NCI-H146 treated with DMSO at 0.1 percent for 48 hours (cell line): ENCODE results near the gene BRD3OS.
A peak's percentile ranks its signal among the peaks of the same experiment; 100 is the strongest.
"Not testable (repeated sequence)": the region's sequence is repeated elsewhere in the genome, so short reads cannot be mapped to it uniquely, and the experiment has no call there.

Source experiments
- DNase-seq: peaks from one replicate; lab custom pipeline; 2025; ENCODE audit not compliant: unreplicated experiment; lab: John Stamatoyannopoulos, UW

Gene BRD3OS

GRCh38 chr9:134061688-134062371, 36.5 kb downstream of the BRD3OS start:
- DNase-seq = no peak

DNA sequence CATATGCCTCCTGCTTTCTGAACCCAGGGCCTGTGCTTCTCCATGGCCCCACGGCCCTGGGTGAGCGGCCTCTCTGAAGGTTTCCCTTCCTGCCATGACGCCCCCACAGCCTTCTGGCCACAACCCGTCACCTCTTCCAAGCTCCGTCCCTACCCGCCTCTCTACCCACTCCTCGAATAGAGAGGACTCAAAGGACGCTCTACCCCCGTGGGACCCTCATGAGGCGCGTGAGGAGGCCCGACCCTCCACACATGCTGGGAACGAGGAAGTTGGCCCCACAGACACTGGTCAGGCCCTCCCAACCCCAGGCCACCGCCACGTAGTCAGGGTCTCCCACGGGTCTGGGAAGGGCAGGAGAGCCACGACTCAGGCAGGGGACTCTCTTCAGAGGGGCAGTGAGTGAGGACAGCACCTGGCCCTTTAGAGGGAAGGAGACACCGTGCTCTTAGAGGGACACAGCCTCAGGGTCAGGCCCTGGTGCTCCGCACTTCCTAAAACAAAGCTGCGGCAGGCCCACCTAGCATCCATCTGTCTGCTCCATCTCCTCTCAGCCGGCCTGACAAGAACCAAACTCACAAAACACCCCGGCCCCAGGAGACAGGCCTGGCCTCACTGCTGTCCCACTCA, 37.3 kb downstream of the BRD3OS start:
- no peak for DNase-seq

GRCh38 chr9:134063088-134063570, 37.8 kb downstream of the BRD3OS start:
- DNase-seq = no peak

- DNase-seq = no peak
These were observed 38.5 kb downstream of the BRD3OS start for GRCh38 chr9:134063571-134064450.

- DNase-seq = no peak
These were observed 39.4 kb downstream of the BRD3OS start for GRCh38 chr9:134064711-134065110.

DNA sequence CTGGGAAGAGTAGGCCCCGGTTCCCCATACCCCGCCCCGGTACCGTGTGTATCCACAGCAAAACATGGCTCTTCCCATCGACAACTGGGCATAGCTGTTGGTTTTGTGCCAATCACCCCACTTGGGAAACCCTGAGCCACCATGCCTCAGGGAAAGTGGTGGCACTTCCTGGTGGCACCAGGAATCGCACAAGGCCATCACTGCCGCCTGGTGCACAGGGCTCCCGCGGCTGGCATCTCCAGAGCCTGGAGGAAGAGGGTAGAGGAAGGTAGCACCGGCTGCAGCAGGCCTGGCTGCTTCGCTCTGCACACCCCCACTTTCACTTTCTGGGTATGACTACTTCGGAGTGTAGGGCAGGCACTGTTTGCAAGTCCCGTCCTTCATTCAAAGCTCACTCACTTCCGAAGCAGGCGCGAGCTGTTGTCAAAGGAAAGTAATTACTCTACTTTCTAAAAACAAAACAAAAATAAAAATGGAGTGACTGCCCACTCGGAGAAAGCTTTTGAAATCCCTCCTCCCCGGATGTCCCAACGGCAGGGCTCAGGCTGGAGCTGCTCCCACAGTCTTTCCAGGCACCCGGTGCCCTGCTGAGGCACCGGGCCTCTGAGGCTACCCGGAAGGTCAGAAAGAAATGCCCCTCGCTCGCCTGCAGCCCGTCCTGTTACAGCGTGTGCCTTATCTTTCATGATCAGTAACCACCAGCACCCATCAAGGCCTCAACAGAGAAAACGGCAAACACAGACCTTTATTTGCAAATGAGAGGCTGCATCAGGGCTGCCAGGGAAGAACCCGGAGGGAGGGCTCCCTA, 40.5 kb downstream of the BRD3OS start:
- DNase-seq = no peak

DNA sequence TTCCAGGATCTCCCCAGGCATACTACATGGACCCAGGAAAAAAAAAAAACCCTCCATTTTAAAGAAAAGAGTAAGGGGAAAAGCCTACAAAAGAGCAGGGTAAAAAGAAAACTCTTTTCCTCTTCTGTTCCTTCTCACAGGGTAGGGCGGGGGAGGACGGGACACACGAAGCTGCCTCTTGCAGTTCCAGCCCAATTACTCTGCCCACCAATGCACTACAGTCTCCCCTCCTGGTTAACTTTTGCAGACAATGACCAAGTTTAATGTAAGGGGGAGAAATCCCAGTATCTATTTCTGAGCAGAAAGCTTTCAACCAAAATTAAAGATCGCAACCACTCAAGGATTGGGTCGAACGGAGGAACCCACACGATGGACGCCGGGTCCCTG, 41.2 kb downstream of the BRD3OS start:
- DNase-seq = no peak

DNA sequence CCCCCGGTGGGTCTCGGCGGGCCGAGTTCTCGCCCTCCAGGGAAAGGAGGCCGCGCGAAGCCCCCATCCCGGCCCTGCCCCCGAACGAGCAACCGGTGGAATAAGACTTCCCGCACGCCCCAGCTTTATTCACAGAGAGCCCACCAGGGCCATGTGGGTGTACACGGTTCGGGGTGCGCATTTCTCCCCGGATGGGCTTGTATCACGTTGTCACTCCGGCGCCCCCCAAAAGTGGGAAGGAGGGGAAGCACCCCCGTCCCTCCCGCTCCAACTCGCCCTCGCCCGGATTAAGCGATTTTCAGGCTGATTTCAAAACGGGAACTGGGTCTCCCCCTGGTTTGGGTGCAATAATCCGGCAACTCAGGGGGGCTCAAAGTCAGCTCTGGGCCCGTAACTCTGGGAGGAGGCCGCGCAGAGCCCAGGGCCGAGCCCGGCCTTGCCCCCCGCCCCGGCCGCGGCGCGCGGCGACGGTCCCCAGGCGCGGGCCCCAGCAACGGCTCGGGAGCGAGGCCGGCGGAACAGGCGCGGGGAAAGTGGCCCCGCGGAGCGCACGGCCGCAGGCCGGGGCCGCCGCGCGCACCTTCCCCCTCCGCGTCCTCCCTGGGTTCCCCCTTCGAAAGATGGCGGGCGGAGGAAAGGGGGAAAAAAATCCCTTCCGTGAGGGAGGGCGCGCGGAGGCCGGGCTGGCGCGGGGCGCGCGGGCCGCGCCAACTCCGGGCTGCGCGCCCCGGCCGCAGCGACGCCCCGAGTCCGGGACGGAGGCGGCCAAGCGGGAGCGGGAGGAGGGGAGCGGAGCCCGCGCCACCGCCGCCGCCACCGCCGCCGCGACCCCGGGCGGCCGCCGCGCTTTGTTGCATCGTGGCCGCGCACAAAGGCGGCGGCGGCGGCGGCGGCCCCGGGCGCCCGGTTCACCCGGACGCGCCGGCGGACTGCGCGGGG, 41.9 kb downstream of the BRD3OS start:
- DNase-seq = no peak

DNA sequence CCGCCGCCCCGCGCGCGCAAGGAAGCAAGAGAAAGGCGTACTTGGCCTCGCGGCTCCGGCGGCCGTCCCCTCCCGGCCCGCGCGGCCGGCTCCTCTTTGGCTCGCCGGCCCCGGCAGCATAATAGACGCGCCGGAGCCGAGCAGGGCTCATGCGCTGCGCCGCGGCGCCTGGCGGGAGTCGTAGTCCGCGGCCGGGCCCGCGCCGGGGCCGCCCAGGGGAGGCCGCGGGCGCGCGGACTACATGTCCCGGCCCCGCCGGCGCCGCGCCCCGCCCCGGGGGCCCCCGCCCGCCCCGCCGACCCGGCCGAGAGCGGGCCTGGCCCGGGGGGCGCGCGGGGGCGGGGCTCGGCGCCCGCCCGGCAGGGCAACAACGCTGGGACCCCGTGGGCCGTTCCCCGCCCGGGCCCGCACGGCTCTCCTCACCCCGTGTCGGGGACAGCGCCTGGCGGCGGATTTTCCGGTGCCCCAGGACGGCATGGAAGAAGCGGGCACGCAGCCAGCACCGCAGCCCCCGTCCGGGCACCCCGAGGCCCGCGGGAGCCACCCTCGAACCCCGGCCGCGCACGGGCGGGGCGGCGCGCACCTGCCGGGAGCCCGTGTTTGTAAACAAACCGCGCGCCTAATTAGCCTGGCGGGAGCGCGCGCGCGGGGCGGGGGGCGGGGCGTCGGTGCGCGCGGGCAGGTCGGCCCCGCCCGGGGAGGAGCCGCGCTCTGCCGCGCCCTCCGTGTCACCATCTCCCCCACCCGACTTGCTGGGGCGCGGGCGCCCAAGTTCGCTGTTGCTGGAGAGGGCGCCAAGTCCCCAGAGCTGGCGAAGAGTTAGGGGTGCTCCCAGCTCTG, 42.8 kb downstream of the BRD3OS start, which contains the start of gene BRD3:
Gene BRD3 (minus strand): TSS at position 123 of the 840 bp plus-strand sequence. CDS start 14,549 bp downstream, outside the sequence.
- peak; percentile 37 for DNase-seq

DNA sequence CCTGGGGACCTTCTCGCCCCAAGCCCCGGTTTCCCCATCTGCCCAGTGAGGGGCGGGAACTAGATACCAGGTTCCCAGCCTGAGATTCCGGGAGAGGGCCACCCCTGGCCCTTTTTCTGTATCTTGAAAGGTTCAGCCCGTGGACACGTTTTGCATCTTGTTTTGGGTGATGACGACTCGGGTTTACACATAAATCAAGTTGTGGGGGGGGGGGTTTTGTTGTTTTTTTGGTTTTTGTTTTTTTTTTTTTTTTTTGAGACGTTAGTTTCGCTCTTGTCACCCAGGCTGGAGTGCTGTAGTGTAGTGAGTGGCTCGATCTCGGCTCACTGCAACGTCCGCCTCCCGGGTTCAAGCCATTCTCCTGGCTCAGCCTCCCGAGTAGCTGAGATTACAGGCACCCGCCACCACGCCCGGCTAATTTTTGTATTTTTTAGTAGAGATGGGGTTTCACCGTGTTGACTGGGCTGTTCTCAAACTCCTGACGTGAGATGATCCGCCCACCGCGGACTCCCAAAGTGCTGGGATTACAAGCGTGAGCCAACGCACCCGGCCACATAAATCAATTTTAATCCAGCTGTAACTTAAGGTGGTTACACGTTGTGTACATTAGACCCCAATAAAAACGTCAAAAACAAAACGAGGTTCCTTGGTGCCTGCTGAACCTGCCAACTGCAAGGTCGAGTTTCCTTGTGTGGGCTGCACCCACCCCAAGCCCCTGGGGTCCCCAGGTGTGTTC, 43.6 kb downstream of the BRD3OS start:
- DNase-seq = peak; percentile 37

DNA sequence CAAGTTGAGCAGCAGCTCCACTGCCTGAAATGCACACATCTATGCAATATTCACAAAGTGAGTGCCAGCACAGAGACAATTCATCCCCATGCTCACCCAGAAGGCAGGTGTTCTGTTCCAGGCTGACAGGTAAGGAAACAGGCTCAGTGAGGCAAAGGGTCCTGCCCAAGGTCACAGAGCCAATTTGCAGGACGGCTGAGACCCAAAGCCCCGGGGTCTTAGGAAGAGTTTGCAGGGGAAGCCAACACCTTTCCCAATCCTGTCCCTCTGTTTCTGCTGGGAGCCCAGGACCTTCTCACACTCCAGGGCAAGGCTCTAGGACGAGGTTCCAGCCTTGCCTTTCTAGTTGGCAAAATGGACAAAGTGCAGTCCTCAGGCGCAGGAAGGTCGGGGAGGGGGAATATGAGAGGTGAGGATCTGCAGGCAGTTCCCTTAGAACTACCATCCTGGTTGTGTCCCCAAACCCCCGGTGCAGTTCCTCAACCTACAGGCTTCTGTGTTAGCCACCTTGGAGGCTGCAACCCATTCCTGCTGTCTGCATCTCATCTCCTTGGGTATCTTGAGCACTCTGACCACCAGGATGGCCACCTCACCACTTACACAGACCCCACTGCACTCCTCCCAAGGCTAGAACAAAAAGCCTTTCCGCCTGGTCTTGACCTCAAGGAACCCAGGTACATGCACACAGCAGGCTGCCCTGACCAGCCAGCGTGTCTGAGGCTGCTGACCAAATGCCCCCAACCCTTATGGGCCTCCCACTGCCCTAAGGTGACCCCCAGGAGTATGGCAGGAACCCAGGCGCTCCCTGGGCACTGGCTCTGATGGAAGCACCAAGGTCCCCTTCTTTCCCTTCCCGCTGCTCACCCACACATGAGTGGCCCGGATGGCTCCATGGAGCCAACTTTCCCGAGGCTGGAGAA, 44.5 kb downstream of the BRD3OS start:
- DNase-seq = no peak

DNA sequence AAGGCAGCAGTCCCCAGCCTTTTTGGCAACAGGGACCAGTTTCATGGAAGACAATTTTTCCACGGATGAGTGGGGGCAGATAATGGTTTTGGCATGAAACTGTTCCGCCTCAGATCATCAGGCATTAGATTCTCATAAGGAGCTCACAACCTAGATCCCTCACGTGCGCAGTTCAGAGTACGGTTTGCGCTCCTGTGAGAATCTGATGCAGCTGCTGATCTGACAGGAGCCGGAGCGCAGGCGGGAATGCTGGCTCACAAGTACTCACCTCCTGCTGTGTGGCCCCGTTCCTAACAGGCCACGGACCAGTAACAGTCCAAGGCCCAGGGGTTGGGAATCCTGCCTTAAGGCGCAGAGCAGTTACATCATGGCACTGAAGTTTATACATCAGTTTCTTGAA, 45.9 kb downstream of the BRD3OS start:
- no peak for DNase-seq

GRCh38 chr9:134072683-134073082, 47.4 kb downstream of the BRD3OS start:
- not testable (repeated sequence) for DNase-seq

- no peak for DNase-seq
These were observed 48.2 kb downstream of the BRD3OS start for GRCh38 chr9:134073500-134073899.

DNA sequence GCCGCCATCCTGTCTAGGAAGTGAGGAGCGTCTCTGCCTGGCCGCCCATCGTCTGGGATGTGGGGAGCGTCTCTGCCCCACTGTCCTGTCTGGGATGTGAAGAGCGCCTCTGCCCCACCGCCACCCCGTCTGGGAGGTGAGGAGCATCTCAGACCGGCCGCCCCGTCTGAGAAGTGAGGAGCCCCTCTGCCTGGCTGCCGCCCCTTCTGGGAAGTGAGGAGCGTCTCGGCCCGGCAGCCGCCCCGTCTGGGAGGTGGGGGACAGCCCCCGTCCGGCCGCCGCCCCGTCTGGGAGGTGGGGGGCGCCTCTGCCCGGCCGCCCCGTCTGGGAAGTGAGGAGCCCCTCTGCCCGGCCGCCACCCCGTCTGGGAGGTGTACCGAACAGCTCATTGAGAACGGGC, 50.4 kb downstream of the BRD3OS start:
- DNase-seq = not testable (repeated sequence)

DNA sequence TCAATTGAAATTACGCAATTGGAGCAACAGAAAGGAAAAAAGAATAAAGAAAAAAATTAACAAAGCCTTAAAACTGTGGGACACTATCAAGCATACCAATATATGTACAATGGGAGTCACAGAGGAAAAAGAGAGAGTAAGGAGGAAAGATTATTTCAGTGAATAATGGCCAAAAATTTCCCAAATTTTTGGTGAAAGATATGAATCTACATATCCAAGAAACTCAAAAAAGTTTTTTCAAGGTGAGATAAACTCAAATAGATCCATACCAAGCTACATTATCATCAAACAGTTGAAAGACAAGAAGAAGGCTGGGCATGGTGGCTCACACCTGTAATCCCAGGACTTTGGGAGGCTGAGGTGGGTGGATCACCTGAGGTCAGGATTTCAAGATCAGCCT, 51.4 kb downstream of the BRD3OS start:
- no peak for DNase-seq
